ENCODE measurements around the gene GDPGP1. TPM values are rescaled to one million over a fixed set of nuclear protein-coding genes. Genes with fewer than 3 reads are reported as not detected.

Gene GDPGP1
- total and polyA plus RNA-seq, 9 of the 15 experiments (the other 6 are each of a cell fraction or from before 2014, with no cell fraction given): 0.78 to 6.1 (median 2.8) TPM

GRCh38 chr15:90232941-90233386 is 1.0 kb upstream of the GDPGP1 start (continued):
- no peak for TF ChIP-seq ZBTB49 (CRISPR knock-in tag; IDR thresholded peaks at IDR 0.05; ENCODE audit: borderline replicate concordance)
- TF ChIP-seq ZNF512 (tag; IDR thresholded peaks at IDR 0.05): 0 out of 2 replicates have a peak, but pooled peaks have one; percentile 3
- no peak for TF ChIP-seq ZBTB5 (IDR thresholded peaks at IDR 0.05)
- TF ChIP-seq DDX20 (tag; IDR thresholded peaks at IDR 0.05; ENCODE audit: low read depth): no peak
- TF ChIP-seq HDAC3 (IDR thresholded peaks at IDR 0.05; ENCODE audit: borderline replicate concordance, partially characterized antibody): no peak
- no peak; the same call in 1 of the 2 replicates for TF ChIP-seq NKRF (IDR thresholded peaks at IDR 0.05; ENCODE audit: borderline replicate concordance)
- TF ChIP-seq ZKSCAN1 (IDR thresholded peaks at IDR 0.05; ENCODE audit: low read depth, low read length): peak; percentile 60; the same call in 1 of the 2 replicates
- TF ChIP-seq DPF2 (IDR thresholded peaks at IDR 0.05): peak; percentile 55
- TF ChIP-seq MAFG (tag; conservative IDR thresholded peaks at IDR 0.05): no peak
- TF ChIP-seq ZNF124 (CRISPR knock-in tag; IDR thresholded peaks at IDR 0.05): no peak
- no peak for TF ChIP-seq RFX7 (CRISPR knock-in tag; IDR thresholded peaks at IDR 0.05)
- TF ChIP-seq CC2D1A (IDR thresholded peaks at IDR 0.05): no peak
- no peak for TF ChIP-seq CBX8 (IDR thresholded peaks at IDR 0.05; ENCODE audit: borderline replicate concordance, extremely low read depth, low read depth, low read length, poor library complexity, severe bottlenecking)
- no peak for TF ChIP-seq NFE2 (IDR thresholded peaks at IDR 0.05; ENCODE audit: low read depth)
- no peak for TF ChIP-seq ZNF609 (CRISPR knock-in tag; IDR thresholded peaks at IDR 0.05; ENCODE audit: borderline replicate concordance)

Data from K562 (cell line).